ENCODE results near the gene TTC39B.

The TTC39B gene

GRCh38 chr9:15157381-15157780, 149.6 kb downstream of the TTC39B start:
- no peak overlapping the region for H3K27ac ChIP-seq (ENCODE audit: low read length)
- no peaks in the 10 kb centered on the region for H3K36me3 ChIP-seq (ENCODE audit: control insufficient read depth, low read depth, low read length)
- no peak overlapping the region for H3K4me3 ChIP-seq (ENCODE audit: low read length)
- H3K4me1 ChIP-seq (ENCODE audit: control insufficient read depth, low read depth, low read length), result peaks cover 4% of the 10 kb centered on the region
- H3K9me3 ChIP-seq (ENCODE audit: control insufficient read depth, low read depth, low read length), result no peaks in the 10 kb centered on the region
- H3K9ac ChIP-seq (ENCODE audit: low read length), result no peak overlapping the region
- H3K27me3 ChIP-seq (ENCODE audit: control insufficient read depth, insufficient read depth, low read length), result no peaks in the 10 kb centered on the region

- Histone ChIP-seq H3K4me3 (ENCODE audit: low read length) (no peak overlapping the region), H3K27ac (ENCODE audit: low read length) (no peak overlapping the region), H3K9ac (ENCODE audit: low read length) (no peak overlapping the region), H3K27me3 (ENCODE audit: control insufficient read depth, insufficient read depth, low read length) (no peaks in the 10 kb centered on the region), H3K4me1 (ENCODE audit: control insufficient read depth, low read depth, low read length) (peaks cover 4% of the 10 kb centered on the region), H3K9me3 (ENCODE audit: control insufficient read depth, low read depth, low read length) (no peaks in the 10 kb centered on the region), H3K36me3 (ENCODE audit: control insufficient read depth, low read depth, low read length) (no peaks in the 10 kb centered on the region)
Observed at GRCh38 chr9:15156241-15156640, 150.8 kb downstream of the TTC39B start.

DNA sequence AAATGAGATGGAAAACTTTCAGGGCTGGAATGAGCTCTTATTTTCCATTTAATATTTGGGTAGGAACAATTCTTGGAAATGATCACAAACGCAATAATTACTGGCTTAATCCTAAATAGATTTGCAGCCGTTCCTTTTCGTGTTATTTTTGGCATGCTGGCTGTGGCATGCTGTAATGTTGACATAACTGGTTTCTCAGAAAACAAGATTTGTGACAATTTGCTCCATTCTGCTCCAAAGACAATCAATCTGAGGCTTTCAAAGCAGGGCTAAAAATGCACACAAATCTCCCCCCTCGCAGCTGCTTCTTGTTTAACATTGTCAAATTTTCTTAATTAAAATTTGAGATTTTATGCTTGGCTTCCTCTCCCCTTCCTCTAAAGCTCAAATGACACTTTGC, 151.2 kb downstream of the TTC39B start:
- Histone ChIP-seq H3K27me3 (ENCODE audit: control insufficient read depth, insufficient read depth, low read length) (no peaks in the 10 kb centered on the region), H3K4me1 (ENCODE audit: control insufficient read depth, low read depth, low read length) (peaks cover 4% of the 10 kb centered on the region), H3K4me3 (ENCODE audit: low read length) (no peak overlapping the region), H3K9ac (ENCODE audit: low read length) (no peak overlapping the region), H3K36me3 (ENCODE audit: control insufficient read depth, low read depth, low read length) (no peaks in the 10 kb centered on the region), H3K9me3 (ENCODE audit: control insufficient read depth, low read depth, low read length) (no peaks in the 10 kb centered on the region), H3K27ac (ENCODE audit: low read length) (no peak overlapping the region)

GRCh38 chr9:15155323-15155722, 151.7 kb downstream of the TTC39B start:
- Histone ChIP-seq H3K9me3 (ENCODE audit: control insufficient read depth, low read depth, low read length) (no peaks in the 10 kb centered on the region), H3K27ac (ENCODE audit: low read length) (no peak overlapping the region), H3K36me3 (ENCODE audit: control insufficient read depth, low read depth, low read length) (no peaks in the 10 kb centered on the region), H3K9ac (ENCODE audit: low read length) (no peak overlapping the region), H3K27me3 (ENCODE audit: control insufficient read depth, insufficient read depth, low read length) (no peaks in the 10 kb centered on the region), H3K4me3 (ENCODE audit: low read length) (no peak overlapping the region), H3K4me1 (ENCODE audit: control insufficient read depth, low read depth, low read length) (peaks cover 4% of the 10 kb centered on the region)

DNA sequence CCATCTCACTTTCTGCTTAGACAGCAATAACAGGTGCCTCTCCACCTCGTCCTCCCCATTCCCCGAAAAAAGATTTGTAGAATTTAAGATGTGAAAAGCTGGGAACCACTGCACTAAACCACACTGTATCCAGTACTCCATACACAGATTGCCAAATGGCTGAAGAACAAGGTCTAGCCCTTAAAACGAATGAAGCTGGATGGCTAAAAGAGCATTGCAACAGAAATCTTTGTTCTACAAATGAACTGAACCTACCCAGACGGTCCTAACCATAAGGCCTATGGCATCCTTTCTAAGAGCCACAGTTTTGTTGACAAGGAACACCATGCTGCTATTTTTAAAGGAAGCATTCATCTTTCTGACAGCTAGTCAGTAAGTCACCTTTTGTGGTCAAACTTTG, 152.3 kb downstream of the TTC39B start:
- Histone ChIP-seq H3K36me3 (ENCODE audit: control insufficient read depth, low read depth, low read length) (no peaks in the 10 kb centered on the region), H3K4me1 (ENCODE audit: control insufficient read depth, low read depth, low read length) (peaks cover 4% of the 10 kb centered on the region), H3K27me3 (ENCODE audit: control insufficient read depth, insufficient read depth, low read length) (no peaks in the 10 kb centered on the region), H3K27ac (ENCODE audit: low read length) (no peak overlapping the region), H3K9me3 (ENCODE audit: control insufficient read depth, low read depth, low read length) (no peaks in the 10 kb centered on the region), H3K4me3 (ENCODE audit: low read length) (no peak overlapping the region), H3K9ac (ENCODE audit: low read length) (no peak overlapping the region)

DNA sequence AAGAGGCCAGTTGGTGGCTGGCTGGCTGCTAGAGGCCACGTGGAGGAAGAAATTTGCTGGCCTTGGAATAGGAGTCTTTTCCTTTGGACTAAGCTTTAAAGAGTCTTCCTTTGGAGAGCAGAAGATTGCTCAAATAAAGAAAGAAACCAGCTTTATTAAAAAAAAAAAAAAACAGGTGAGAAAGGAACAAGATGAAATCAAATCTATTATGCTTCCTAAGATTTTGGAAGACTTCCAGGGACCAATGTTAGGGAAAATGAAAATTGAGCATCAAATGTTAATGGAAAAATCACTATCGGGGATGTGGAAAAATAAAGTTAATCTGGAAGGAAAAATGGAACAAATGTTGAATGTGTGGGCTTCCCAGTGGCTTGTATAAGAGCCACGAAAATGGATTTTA, 153.1 kb downstream of the TTC39B start:
- no peak overlapping the region for H3K9ac ChIP-seq (ENCODE audit: low read length)
- H3K36me3 ChIP-seq (ENCODE audit: control insufficient read depth, low read depth, low read length), result no peaks in the 10 kb centered on the region
- H3K9me3 ChIP-seq (ENCODE audit: control insufficient read depth, low read depth, low read length), result no peaks in the 10 kb centered on the region
- no peaks in the 10 kb centered on the region for H3K27me3 ChIP-seq (ENCODE audit: control insufficient read depth, insufficient read depth, low read length)
- H3K4me3 ChIP-seq (ENCODE audit: low read length), result no peak overlapping the region
- H3K27ac ChIP-seq (ENCODE audit: low read length), result no peak overlapping the region
- H3K4me1 ChIP-seq (ENCODE audit: control insufficient read depth, low read depth, low read length), result peaks cover 4% of the 10 kb centered on the region

GRCh38 chr9:15150939-15151338, 156.1 kb downstream of the TTC39B start:
- Histone ChIP-seq H3K9ac (ENCODE audit: low read length) (no peak overlapping the region), H3K4me1 (ENCODE audit: control insufficient read depth, low read depth, low read length) (peaks cover 8% of the 10 kb centered on the region), H3K4me3 (ENCODE audit: low read length) (no peak overlapping the region), H3K9me3 (ENCODE audit: control insufficient read depth, low read depth, low read length) (no peaks in the 10 kb centered on the region), H3K27ac (ENCODE audit: low read length) (no peak overlapping the region), H3K27me3 (ENCODE audit: control insufficient read depth, insufficient read depth, low read length) (no peaks in the 10 kb centered on the region), H3K36me3 (ENCODE audit: control insufficient read depth, low read depth, low read length) (no peaks in the 10 kb centered on the region)

- no peak overlapping the region for H3K4me3 ChIP-seq (ENCODE audit: low read length)
Observed at GRCh38 chr9:15149450-15149849, 157.6 kb downstream of the TTC39B start.

GRCh38 chr9:15146268-15146700, 160.7 kb downstream of the TTC39B start:
- H3K9me3 ChIP-seq (ENCODE audit: control insufficient read depth, low read depth, low read length), result no peaks in the 10 kb centered on the region
- no peak overlapping the region for H3K27ac ChIP-seq (ENCODE audit: low read length)
- peaks cover 8% of the 10 kb centered on the region for H3K4me1 ChIP-seq (ENCODE audit: control insufficient read depth, low read depth, low read length)
- no peak overlapping the region for H3K4me3 ChIP-seq (ENCODE audit: low read length)
- no peaks in the 10 kb centered on the region for H3K36me3 ChIP-seq (ENCODE audit: control insufficient read depth, low read depth, low read length)
- H3K27me3 ChIP-seq (ENCODE audit: control insufficient read depth, insufficient read depth, low read length), result no peaks in the 10 kb centered on the region
- H3K9ac ChIP-seq (ENCODE audit: low read length), result no peak overlapping the region

More at GRCh38 chr9:15149450-15149849, 157.6 kb downstream of the TTC39B start:
- H3K9ac ChIP-seq (ENCODE audit: low read length), result no peak overlapping the region
- H3K27ac ChIP-seq (ENCODE audit: low read length), result no peak overlapping the region
- peaks cover 8% of the 10 kb centered on the region for H3K4me1 ChIP-seq (ENCODE audit: control insufficient read depth, low read depth, low read length)
- no peaks in the 10 kb centered on the region for H3K27me3 ChIP-seq (ENCODE audit: control insufficient read depth, insufficient read depth, low read length)
- H3K36me3 ChIP-seq (ENCODE audit: control insufficient read depth, low read depth, low read length), result no peaks in the 10 kb centered on the region
- no peaks in the 10 kb centered on the region for H3K9me3 ChIP-seq (ENCODE audit: control insufficient read depth, low read depth, low read length)

- H3K4me1 ChIP-seq (ENCODE audit: control insufficient read depth, low read depth, low read length), result peaks cover 8% of the 10 kb centered on the region
- no peaks in the 10 kb centered on the region for H3K36me3 ChIP-seq (ENCODE audit: control insufficient read depth, low read depth, low read length)
- H3K4me3 ChIP-seq (ENCODE audit: low read length), result no peak overlapping the region
- no peaks in the 10 kb centered on the region for H3K9me3 ChIP-seq (ENCODE audit: control insufficient read depth, low read depth, low read length)
- no peaks in the 10 kb centered on the region for H3K27me3 ChIP-seq (ENCODE audit: control insufficient read depth, insufficient read depth, low read length)
- H3K9ac ChIP-seq (ENCODE audit: low read length), result no peak overlapping the region
- no peak overlapping the region for H3K27ac ChIP-seq (ENCODE audit: low read length)
Observed at GRCh38 chr9:15144622-15145061, 162.4 kb downstream of the TTC39B start.

GRCh38 chr9:15142878-15143534, 164.0 kb downstream of the TTC39B start:
- no peak overlapping the region for H3K9ac ChIP-seq (ENCODE audit: low read length)
- H3K36me3 ChIP-seq (ENCODE audit: control insufficient read depth, low read depth, low read length), result no peaks in the 10 kb centered on the region
- H3K4me3 ChIP-seq (ENCODE audit: low read length), result no peak overlapping the region
- H3K27ac ChIP-seq (ENCODE audit: low read length), result no peak overlapping the region
- H3K27me3 ChIP-seq (ENCODE audit: control insufficient read depth, insufficient read depth, low read length), result no peaks in the 10 kb centered on the region
- no peaks in the 10 kb centered on the region for H3K9me3 ChIP-seq (ENCODE audit: control insufficient read depth, low read depth, low read length)
- peaks cover 18% of the 10 kb centered on the region for H3K4me1 ChIP-seq (ENCODE audit: control insufficient read depth, low read depth, low read length)

DNA sequence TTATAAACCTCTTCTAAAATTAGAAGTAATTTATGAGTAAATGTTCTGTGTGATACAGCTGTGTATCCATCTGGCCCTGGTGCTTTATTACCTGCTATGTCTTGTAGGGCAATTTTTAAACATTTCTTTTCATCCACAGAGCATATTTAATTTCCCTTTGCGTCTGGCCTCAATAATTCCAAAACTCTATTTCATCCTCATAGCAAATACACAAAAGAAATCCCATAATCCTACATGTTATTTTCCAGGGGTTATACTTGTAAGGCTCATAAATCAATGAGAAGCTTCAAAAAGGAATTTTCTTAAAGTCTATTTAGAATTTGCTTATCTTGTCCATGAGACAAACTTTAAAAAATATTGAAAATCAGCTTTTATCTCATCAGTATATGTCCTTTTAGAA, 167.0 kb downstream of the TTC39B start:
- Histone ChIP-seq H3K36me3 (ENCODE audit: control insufficient read depth, low read depth, low read length) (no peaks in the 10 kb centered on the region), H3K9me3 (ENCODE audit: control insufficient read depth, low read depth, low read length) (no peaks in the 10 kb centered on the region), H3K27ac (ENCODE audit: low read length) (no peak overlapping the region), H3K4me3 (ENCODE audit: low read length) (no peak overlapping the region), H3K9ac (ENCODE audit: low read length) (no peak overlapping the region), H3K4me1 (ENCODE audit: control insufficient read depth, low read depth, low read length) (peaks cover 24% of the 10 kb centered on the region), H3K27me3 (ENCODE audit: control insufficient read depth, insufficient read depth, low read length) (no peaks in the 10 kb centered on the region)
